CD14-positive monocyte (primary cell): ENCODE data around the gene IZUMO4. TPM values are rescaled to one million over a fixed set of nuclear protein-coding genes. Genes with fewer than 3 reads are reported as not detected.

Experiments
- DNase-seq, 3 donors: peaks; one replicate each; pipeline ENCODE4 v3.0.0-alpha.2; 2011 to 2022
- H2AFZ ChIP-seq: 2 replicates; pipeline ENCODE4 v1.6.0; 2012; ENCODE audit warnings: mild to moderate bottlenecking, low read depth, low read length, inconsistent platforms; ENCODE audit not compliant: insufficient read depth, poor library complexity, severe bottlenecking
- H3K27ac ChIP-seq, 2 donors: 1 replicate in 1 of 2; 2 replicates in 1 of 2; pipeline ENCODE4 v1.5.1; 2012 to 2013; ENCODE audit warnings: low read length in 2 of 2, control low read depth in 1 of 2, inconsistent platforms in 1 of 2, low read depth in 1 of 2, mild to moderate bottlenecking in 1 of 2
- H3K27me3 ChIP-seq, 2 donors: one replicate each; pipeline versions ENCODE4 v1.6.0 to v1.6.1; 2011 to 2013; ENCODE audit warnings: low read length in 2 of 2; ENCODE audit not compliant: control insufficient read depth in 2 of 2, insufficient read depth in 2 of 2
- H3K36me3 ChIP-seq, 2 donors: replicated peaks in 1 of 2; 1 replicate in 1 of 2; 2 replicates in 1 of 2; pipeline versions ENCODE4 v1.5.1 to v1.6.1; 2012 to 2013; ENCODE audit warnings: low read length in 2 of 2, control low read depth in 1 of 2, inconsistent platforms in 1 of 2, mild to moderate bottlenecking in 1 of 2; ENCODE audit not compliant: insufficient read depth in 2 of 2, control insufficient read depth in 1 of 2
- H3K4me1 ChIP-seq, 2 donors: 1 replicate in 1 of 2; 2 replicates in 1 of 2; pipeline versions ENCODE4 v1.5.1 to v1.6.1; 2012 to 2013; ENCODE audit warnings: low read length in 2 of 2, control low read depth in 1 of 2, inconsistent platforms in 1 of 2, mild to moderate bottlenecking in 1 of 2, moderate library complexity in 1 of 2; ENCODE audit not compliant: insufficient read depth in 2 of 2, control insufficient read depth in 1 of 2
- H3K4me2 ChIP-seq: replicated peaks from 2 replicates; pipeline ENCODE3; 2012; ENCODE audit warnings: low read length, moderate library complexity, mild to moderate bottlenecking; ENCODE audit not compliant: poor library complexity, severe bottlenecking; ENCODE audit errors: extremely low read depth
- H3K4me3 ChIP-seq, 3 experiments: fragments of 200-600 bp in 1 of 3; sonication (generic) in 1 of 3; replicated peaks in 1 of 3; 1 replicate in 2 of 3; 2 replicates in 1 of 3; pipeline ENCODE4 v1.5.1; 2011 to 2013; ENCODE audit warnings: low read length in 3 of 3, mild to moderate bottlenecking in 3 of 3, control low read depth in 2 of 3, low read depth in 2 of 3, inconsistent platforms in 1 of 3, moderate library complexity in 1 of 3
- H3K79me2 ChIP-seq: 2 replicates; pipeline ENCODE4 v1.6.0; 2012; ENCODE audit warnings: mild to moderate bottlenecking, control low read depth, inconsistent platforms, low read length, moderate library complexity; ENCODE audit not compliant: insufficient read depth
- H3K9ac ChIP-seq: 2 replicates; pipeline ENCODE4 v1.6.0; 2017; ENCODE audit warnings: low read length, mild to moderate bottlenecking; ENCODE audit not compliant: insufficient read depth, poor library complexity, severe bottlenecking
- H3K9me3 ChIP-seq, 2 donors: replicated peaks in 1 of 2; 1 replicate in 1 of 2; 2 replicates in 1 of 2; pipeline versions ENCODE4 v1.5.1 to v1.6.1; 2012 to 2013; ENCODE audit warnings: low read length in 2 of 2, control low read depth in 1 of 2; ENCODE audit not compliant: control insufficient read depth in 1 of 2, insufficient read depth in 1 of 2
- H4K20me1 ChIP-seq: 2 replicates; pipeline ENCODE4 v1.6.0; 2012; ENCODE audit warnings: mild to moderate bottlenecking, low read length, control low read depth, moderate library complexity; ENCODE audit not compliant: insufficient read depth
- H3K27ac Mint-ChIP-seq, 7 donors: one replicate each; pipeline ENCODE4 v1.8.0; 2020; ENCODE audit warnings: mild to moderate bottlenecking in 7 of 7, mixed read lengths in 7 of 7, moderate library complexity in 6 of 7, inconsistent platforms in 2 of 7
- H3K27me3 Mint-ChIP-seq, 3 donors: one replicate each; pipeline ENCODE4 v1.8.0; 2021 to 2022; ENCODE audit warnings: low read depth in 3 of 3, mild to moderate bottlenecking in 3 of 3, mixed read lengths in 3 of 3, moderate library complexity in 3 of 3, inconsistent platforms in 1 of 3
- H3K36me3 Mint-ChIP-seq, 2 donors: one replicate each; pipeline ENCODE4 v1.8.0; 2020; ENCODE audit warnings: mixed read lengths in 2 of 2, inconsistent platforms in 1 of 2, mild to moderate bottlenecking in 1 of 2
- H3K4me1 Mint-ChIP-seq: one replicate; pipeline ENCODE4 v1.8.0; 2020; ENCODE audit warnings: mild to moderate bottlenecking, mixed read lengths
- H3K4me3 Mint-ChIP-seq, 2 donors: one replicate each; pipeline ENCODE4 v1.8.0; 2020; ENCODE audit warnings: mild to moderate bottlenecking in 2 of 2, mixed read lengths in 2 of 2, moderate library complexity in 1 of 2
- H3K9me3 Mint-ChIP-seq, 7 donors: one replicate each; pipeline ENCODE4 v1.8.0; 2020 to 2022; ENCODE audit warnings: mixed read lengths in 7 of 7, mild to moderate bottlenecking in 6 of 7, moderate library complexity in 6 of 7, inconsistent platforms in 2 of 7
- WGBS: methylation state at CpG from one replicate; pipeline ENCODE4 v1.1.5; 2013; ENCODE audit warnings: missing lambda C conversion rate; ENCODE audit not compliant: insufficient coverage; 5-methylcytosine and 5-hydroxymethylcytosine counted together
- intact Hi-C, 2 donors: fragments of 100-400 bp; cut with micrococcal nuclease; formaldehyde crosslinking; loops; one replicate each; pipeline versions ENCODE4 v1.15.0 to v1.15.1; 2023
- polyA plus RNA-seq, 3 donors: library from polyadenylated mRNA; depleted of rRNA in 1 of 3; unstranded in 2 of 3; stranded (reverse) in 1 of 3; fragments of 300-500 nt in 2 of 3; fragments of >200 nt in 1 of 3; fragmentation: Illumina TruSeq in 2 of 3; gene quantifications; 1 replicate in 2 of 3; 2 replicates in 1 of 3; pipeline ENCODE4 v1.2.3, GENCODE V29; 2012 to 2021
- TF ChIP-seq, protein P1 (sequence below): fragments of 200-600 bp; IDR thresholded peaks from one replicate; pipeline ENCODE4 v1.8.0; 2022; ENCODE audit warnings: antibody characterized with exemption, mild to moderate bottlenecking

The IZUMO4 gene
- polyA plus RNA-seq, 3 donors = 0.41 to 17.5 (median 0.80) TPM

DNA sequence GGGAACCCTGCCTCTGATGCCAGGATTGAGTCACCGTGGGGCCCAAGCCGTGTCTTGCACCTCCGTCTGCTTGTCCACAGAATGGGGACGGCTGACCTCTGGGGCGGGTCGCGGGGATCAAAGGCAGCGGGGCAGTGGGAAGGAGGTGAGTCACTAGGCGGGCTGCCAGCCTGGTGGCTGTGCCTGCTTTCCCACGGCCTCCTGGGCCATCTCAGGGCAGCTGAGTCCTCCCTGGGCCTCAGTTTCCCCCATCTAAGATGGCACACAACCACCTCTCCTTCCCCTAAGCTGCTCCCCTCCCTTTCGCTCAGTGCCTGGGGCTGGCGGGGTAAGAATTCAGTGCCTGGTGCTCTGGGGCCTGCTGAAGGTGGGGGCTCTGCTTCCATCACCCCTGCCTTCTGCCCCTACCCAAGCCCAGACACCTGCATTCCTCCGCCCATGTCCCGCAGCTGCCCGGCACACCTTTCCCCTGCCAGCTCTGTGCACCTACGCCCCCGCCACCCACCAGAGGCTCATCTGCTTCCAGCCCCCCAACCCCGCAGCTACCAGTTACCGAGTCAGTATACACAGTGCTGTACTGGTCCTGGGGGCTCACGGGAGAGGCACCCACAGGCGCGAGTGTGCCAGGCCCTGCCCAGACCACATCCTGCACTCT lies 49.1 kb upstream of the IZUMO4 start:
- TF ChIP-seq, protein P1, sequence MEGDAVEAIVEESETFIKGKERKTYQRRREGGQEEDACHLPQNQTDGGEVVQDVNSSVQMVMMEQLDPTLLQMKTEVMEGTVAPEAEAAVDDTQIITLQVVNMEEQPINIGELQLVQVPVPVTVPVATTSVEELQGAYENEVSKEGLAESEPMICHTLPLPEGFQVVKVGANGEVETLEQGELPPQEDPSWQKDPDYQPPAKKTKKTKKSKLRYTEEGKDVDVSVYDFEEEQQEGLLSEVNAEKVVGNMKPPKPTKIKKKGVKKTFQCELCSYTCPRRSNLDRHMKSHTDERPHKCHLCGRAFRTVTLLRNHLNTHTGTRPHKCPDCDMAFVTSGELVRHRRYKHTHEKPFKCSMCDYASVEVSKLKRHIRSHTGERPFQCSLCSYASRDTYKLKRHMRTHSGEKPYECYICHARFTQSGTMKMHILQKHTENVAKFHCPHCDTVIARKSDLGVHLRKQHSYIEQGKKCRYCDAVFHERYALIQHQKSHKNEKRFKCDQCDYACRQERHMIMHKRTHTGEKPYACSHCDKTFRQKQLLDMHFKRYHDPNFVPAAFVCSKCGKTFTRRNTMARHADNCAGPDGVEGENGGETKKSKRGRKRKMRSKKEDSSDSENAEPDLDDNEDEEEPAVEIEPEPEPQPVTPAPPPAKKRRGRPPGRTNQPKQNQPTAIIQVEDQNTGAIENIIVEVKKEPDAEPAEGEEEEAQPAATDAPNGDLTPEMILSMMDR = no peak
- peaks cover 74% of the 10 kb centered on the region for H3K79me2 ChIP-seq
- no peaks in the 10 kb centered on the region for H3K27me3 ChIP-seq
- H3K4me1 ChIP-seq = peaks cover 40 to 55% of the 10 kb centered on the region in 2 donors
- peak overlapping the region in 3 of 7 donors; percentile 41 to 59 (median 50) for H3K27ac Mint-ChIP-seq
- intact Hi-C loops = loop anchor here in 1 of 2 donors (10.0 kb wide), 1 partner anchor 153 kb away; no protein-coding TSS in a partner anchor
- no peak overlapping the region for H3K4me3 ChIP-seq
- H3K36me3 Mint-ChIP-seq = peaks cover 17 to 39% of the 10 kb centered on the region in 2 donors
- H3K27me3 Mint-ChIP-seq = peaks cover 0 to 2% (median 0%) of the 10 kb centered on the region in 3 donors
- no peak overlapping the region for H3K9ac ChIP-seq
- H4K20me1 ChIP-seq = peaks cover 79% of the 10 kb centered on the region
- H3K4me1 Mint-ChIP-seq = peaks cover 46% of the 10 kb centered on the region
- H3K9me3 ChIP-seq = no peaks in the 10 kb centered on the region
- peak overlapping the region in 1 of 2 donors; percentile 36 for H3K27ac ChIP-seq
- peak in 2 of 3 donors; percentile 46 to 65 for DNase-seq
- H3K36me3 ChIP-seq = peaks cover 51 to 54% of the 10 kb centered on the region in 2 donors
- H3K4me3 Mint-ChIP-seq = peak overlapping the region in 1 of 2 donors; percentile 20
- no peak overlapping the region for H2AFZ ChIP-seq
- H3K4me2 ChIP-seq = no peak overlapping the region
- no peaks in the 10 kb centered on the region for H3K9me3 Mint-ChIP-seq
- WGBS = 73% methylated on average over 18 of the region's 22 CpGs

DNA sequence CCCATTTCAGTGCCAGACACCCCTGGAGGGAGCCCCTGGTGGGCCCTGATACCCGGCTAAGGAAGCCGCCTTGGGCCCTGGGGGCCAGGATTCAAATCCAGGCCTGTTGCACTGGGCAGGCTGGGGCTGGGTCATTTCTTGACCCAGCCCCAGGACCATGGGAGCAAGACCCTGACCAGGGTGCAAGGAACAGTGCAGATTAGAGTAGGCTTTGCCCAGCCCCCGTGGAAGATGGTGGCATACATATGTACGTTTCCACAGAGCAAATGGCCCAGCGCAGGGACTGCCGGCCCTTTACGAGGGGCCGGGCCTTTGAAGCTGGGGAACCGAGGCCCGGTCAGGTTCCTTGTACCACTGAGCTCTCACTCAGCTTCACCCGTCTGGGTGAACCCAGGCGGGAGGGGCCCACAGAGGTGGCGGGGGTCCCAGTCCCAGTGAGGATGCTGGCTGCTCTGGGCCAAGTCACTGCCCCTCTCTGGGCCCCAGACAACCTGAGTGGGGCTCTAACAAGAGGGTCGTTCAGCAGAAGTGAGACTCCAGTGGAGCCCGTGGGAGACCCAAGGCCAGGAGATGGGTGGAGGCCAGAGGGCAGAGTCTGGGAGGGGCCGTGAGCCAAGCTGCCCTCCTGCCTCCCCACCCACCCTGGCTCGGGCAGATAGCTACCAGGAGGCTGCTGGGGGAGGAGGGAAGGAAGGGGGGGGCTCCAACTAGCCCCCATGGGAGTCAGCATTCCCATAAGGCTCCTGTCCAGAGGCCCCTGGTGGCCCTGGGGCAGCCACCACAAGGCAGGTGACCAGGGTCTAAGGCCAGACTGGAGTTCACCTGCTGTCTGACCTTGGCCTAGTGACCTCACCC lies 48.4 kb upstream of the IZUMO4 start:
- Mint-ChIP-seq H3K27me3 (peaks cover 0 to under 1% (median 0%) of the 10 kb centered on the region in 3 donors), H3K36me3 (peaks cover 14 to 31% of the 10 kb centered on the region in 2 donors), H3K4me3 (peak overlapping the region in 1 of 2 donors; percentile 41), H3K4me1 (peaks cover 39% of the 10 kb centered on the region), H3K9me3 (no peaks in the 10 kb centered on the region), H3K27ac (peak overlapping the region in 5 of 7 donors; percentile 54 to 95 (median 69))
- intact Hi-C loops = loop anchor here in 1 of 2 donors (10.0 kb wide), 1 partner anchor 154 kb away; no protein-coding TSS in a partner anchor
- TF ChIP-seq, protein P1 = no peak
- H2AFZ ChIP-seq = no peak overlapping the region
- H3K36me3 ChIP-seq = peaks cover 43 to 46% of the 10 kb centered on the region in 2 donors
- H4K20me1 ChIP-seq = peaks cover 73% of the 10 kb centered on the region
- no peak for DNase-seq
- WGBS = 95% methylated on average over 12 of the region's 17 CpGs
- peak overlapping the region; percentile 88 for H3K4me2 ChIP-seq
- H3K4me1 ChIP-seq = peaks cover 32 to 47% of the 10 kb centered on the region in 2 donors
- no peaks in the 10 kb centered on the region for H3K27me3 ChIP-seq
- H3K27ac ChIP-seq = peak overlapping the region; percentile 82 to 95
- no peaks in the 10 kb centered on the region for H3K9me3 ChIP-seq
- no peak overlapping the region for H3K9ac ChIP-seq
- H3K79me2 ChIP-seq = peaks cover 71% of the 10 kb centered on the region
- H3K4me3 ChIP-seq = peak overlapping the region in 1 of 3 experiments; percentile 97
